NOMO-1 (cell line): ENCODE measurements around the gene GAPDHS.

ENCODE experiments used
- DNase-seq, 2 experiments: peaks; one replicate each; lab custom pipeline; 2025; ENCODE audit not compliant: unreplicated experiment in 2 of 2; lab: John Stamatoyannopoulos, UW

GAPDHS gene

GRCh38 chr19:35509861-35510625 is 23.2 kb upstream of the GAPDHS start:
- peak; percentile 23 to 40 for DNase-seq

GRCh38 chr19:35510626-35510964 is 22.7 kb upstream of the GAPDHS start:
- DNase-seq = no peak

GRCh38 chr19:35511337-35511736 is 21.9 kb upstream of the GAPDHS start:
- no peak for DNase-seq

GRCh38 chr19:35512831-35513627 is 20.2 kb upstream of the GAPDHS start:
- no peak for DNase-seq

GRCh38 chr19:35513628-35514281 is 19.5 kb upstream of the GAPDHS start, which contains the start of gene DMKN:
Gene DMKN, minus strand, starts transcription at chr19:35513649. Its CDS starts 174 bp downstream, at chr19:35513475.
- DNase-seq = no peak

GRCh38 chr19:35514282-35514809 is 18.9 kb upstream of the GAPDHS start:
- no peak for DNase-seq

GRCh38 chr19:35516310-35516709 is 16.9 kb upstream of the GAPDHS start:
- DNase-seq = no peak

GRCh38 chr19:35517342-35517741 is 15.9 kb upstream of the GAPDHS start:
- no peak for DNase-seq

- DNase-seq = no peak
Observed at GRCh38 chr19:35518313-35518712, 14.9 kb upstream of the GAPDHS start.

- no peak for DNase-seq
Observed at GRCh38 chr19:35519291-35519690, 14.0 kb upstream of the GAPDHS start.

GRCh38 chr19:35521124-35521743 is 12.0 kb upstream of the GAPDHS start:
- DNase-seq = no peak

GRCh38 chr19:35522745-35523327 is 10.4 kb upstream of the GAPDHS start:
- DNase-seq = no peak

- no peak for DNase-seq
Observed at GRCh38 chr19:35524181-35524837, 8.9 kb upstream of the GAPDHS start.

GRCh38 chr19:35525873-35526272 is 7.4 kb upstream of the GAPDHS start:
- DNase-seq = no peak

GRCh38 chr19:35528218-35529038 is 4.8 kb upstream of the GAPDHS start, which contains the start of gene SBSN:
Gene SBSN, minus strand, starts transcription at chr19:35528311. Its CDS starts 30 bp downstream, at chr19:35528281.
- DNase-seq = no peak

GRCh38 chr19:35529241-35530218 is 3.7 kb upstream of the GAPDHS start:
- DNase-seq = no peak

- DNase-seq = no peak
Observed at GRCh38 chr19:35531291-35531690, 2.0 kb upstream of the GAPDHS start.
